SU-DHL-6 (cell line): ENCODE results near the gene DOK6.
"Not testable (repeated sequence)": the region's sequence is repeated elsewhere in the genome, so short reads cannot be mapped to it uniquely, and the experiment has no call there.

ENCODE experiments used
- EZH2phosphoT487 ChIP-seq: fragments of 200-600 bp; sonication (generic), shearing (Covaris generic); conservative IDR thresholded peaks from 2 replicates; pipeline ENCODE4 v1.6.1; 2018; ENCODE audit warnings: mild to moderate bottlenecking, antibody characterized with exemption, low read length, moderate library complexity, mixed read lengths
- TF ChIP-seq, protein P1 (sequence below): fragments of 200-600 bp; sonication (generic); IDR thresholded peaks from one replicate; pipeline ENCODE4 v1.5.1; 2017; ENCODE audit warnings: antibody characterized with exemption, mild to moderate bottlenecking, low read length, moderate library complexity; ENCODE audit not compliant: insufficient read depth, poor library complexity, severe bottlenecking

DNA sequence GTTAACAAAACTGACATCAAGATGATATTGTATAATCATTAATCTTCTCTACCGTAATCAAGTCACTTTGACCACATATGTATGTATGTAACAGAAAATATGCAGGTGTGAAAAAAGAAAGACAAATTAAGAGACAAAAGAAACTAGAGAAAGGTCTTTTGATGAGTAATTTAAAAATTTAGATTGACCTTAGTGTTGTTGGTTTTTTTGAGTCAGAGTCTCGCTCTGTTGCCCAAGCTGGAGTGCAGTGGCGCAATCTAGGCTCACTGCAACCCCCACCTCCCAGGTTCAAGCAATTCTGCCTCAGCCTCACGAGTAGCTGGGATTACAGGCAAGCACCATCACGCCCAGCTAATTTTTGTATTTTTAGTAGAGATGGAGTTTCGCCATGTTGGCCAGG, 464.1 kb downstream of the DOK6 start:
- TF ChIP-seq EZH2phosphoT487, result not testable (repeated sequence)
- TF ChIP-seq, protein P1, sequence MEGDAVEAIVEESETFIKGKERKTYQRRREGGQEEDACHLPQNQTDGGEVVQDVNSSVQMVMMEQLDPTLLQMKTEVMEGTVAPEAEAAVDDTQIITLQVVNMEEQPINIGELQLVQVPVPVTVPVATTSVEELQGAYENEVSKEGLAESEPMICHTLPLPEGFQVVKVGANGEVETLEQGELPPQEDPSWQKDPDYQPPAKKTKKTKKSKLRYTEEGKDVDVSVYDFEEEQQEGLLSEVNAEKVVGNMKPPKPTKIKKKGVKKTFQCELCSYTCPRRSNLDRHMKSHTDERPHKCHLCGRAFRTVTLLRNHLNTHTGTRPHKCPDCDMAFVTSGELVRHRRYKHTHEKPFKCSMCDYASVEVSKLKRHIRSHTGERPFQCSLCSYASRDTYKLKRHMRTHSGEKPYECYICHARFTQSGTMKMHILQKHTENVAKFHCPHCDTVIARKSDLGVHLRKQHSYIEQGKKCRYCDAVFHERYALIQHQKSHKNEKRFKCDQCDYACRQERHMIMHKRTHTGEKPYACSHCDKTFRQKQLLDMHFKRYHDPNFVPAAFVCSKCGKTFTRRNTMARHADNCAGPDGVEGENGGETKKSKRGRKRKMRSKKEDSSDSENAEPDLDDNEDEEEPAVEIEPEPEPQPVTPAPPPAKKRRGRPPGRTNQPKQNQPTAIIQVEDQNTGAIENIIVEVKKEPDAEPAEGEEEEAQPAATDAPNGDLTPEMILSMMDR, result not testable (repeated sequence)
